GM21825 (cell line): ENCODE data around the gene TRIM33.
A peak's percentile ranks its signal among the peaks of the same experiment; 100 is the strongest.
"Not testable (repeated sequence)": the region's sequence is repeated elsewhere in the genome, so short reads cannot be mapped to it uniquely, and the experiment has no call there.

Experiments
- ATAC-seq: cut with Tn5 transposase; IDR thresholded peaks from one replicate; pipeline ENCODE4 v1.9.1; 2021; ENCODE audit warnings: mild to moderate bottlenecking, moderate library complexity; ENCODE audit not compliant: unreplicated experiment

The TRIM33 gene

GRCh38 chr1:114510274-114511031 is 550 bp downstream of the TRIM33 start:
- peak; percentile 60 for ATAC-seq

GRCh38 chr1:114509596-114510273 is 1.3 kb downstream of the TRIM33 start:
- ATAC-seq: no peak

GRCh38 chr1:114508386-114508898 is 2.6 kb downstream of the TRIM33 start:
- no peak for ATAC-seq

DNA sequence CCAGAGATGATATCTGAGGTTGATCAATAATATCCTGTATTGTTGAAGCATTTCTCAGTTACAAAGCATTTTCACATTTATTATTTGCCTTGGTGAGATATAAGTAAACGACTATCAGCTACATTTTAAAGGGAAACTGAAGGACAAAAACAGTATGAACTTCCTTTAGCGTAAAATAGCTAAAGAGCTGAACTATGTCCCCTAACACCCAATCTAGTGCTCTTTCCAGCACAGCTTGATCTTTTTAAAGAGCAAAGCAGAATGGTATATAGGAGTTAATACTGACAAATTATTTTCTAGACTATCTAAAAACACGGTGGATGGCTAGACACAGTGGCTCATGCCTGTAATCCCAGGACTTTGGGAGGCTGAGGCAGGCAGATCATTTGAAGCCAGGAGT is 3.5 kb downstream of the TRIM33 start:
- ATAC-seq: no peak

- no peak for ATAC-seq
Measured at GRCh38 chr1:114505148-114505561, 5.8 kb downstream of the TRIM33 start.

DNA sequence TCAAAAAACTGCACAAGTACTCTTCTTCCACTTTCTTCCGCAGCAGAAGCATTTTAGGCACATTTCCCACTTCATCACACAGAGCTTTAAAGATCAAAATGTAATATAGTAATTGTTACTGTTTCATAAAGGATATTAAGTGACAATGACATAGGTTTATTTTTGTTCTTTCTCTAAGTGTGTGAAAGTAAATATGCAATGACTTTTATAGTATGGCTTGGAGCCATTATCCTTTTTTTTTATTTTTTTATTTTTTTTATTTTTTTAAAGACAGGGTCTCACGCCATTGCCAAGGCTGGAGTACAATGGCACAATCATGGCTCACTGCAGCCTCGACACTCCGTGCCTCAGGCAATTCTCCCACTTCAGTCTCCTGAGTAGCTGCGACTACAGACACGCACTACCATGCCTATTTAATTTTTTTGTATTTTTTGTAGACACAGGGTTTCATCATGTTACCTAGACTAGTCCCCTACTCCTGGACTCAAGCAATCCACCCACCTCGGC is 7.0 kb downstream of the TRIM33 start:
- ATAC-seq: no peak

DNA sequence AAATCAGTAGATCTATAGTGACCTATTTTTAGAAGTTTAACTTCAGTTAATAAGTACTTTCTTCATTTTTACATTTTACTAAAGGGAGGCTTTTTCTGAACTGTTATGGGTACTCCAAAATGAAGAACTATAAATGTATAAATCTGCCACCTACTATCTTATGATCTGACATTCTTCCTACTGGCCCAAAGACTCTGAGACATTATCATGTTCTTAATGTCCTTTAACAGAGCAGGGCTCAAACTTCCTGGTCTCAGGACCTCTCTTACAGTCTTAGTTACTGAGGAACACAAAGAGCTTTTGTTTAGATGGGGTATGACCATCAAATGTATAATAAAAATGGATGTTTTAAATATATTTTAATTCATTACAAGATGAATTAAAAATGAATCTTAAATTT is 8.9 kb downstream of the TRIM33 start:
- no peak for ATAC-seq

DNA sequence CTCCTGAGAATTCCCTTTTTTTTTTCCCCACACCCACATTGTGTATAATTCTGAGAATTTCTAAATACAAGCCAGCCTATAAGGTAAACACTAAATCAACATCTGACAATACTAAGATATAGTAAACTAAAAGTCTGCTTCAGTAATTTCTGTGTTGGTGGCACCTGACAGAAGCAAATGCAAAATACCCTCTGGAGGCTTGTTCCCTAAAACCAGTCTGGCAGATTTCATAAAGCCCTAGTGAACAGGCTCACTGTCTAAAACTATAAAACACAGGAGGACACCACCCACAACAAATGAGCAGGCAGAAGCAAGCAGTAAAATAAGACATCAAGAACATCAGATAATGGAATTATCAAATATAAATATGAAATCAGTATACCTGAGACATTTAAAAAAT is 11.5 kb downstream of the TRIM33 start:
- ATAC-seq: no peak

GRCh38 chr1:114496089-114496488 is 14.9 kb downstream of the TRIM33 start:
- no peak for ATAC-seq

- no peak for ATAC-seq
Measured at GRCh38 chr1:114495486-114495885, 15.5 kb downstream of the TRIM33 start.

GRCh38 chr1:114492978-114493377 is 18.0 kb downstream of the TRIM33 start:
- no peak for ATAC-seq

GRCh38 chr1:114490274-114490693 is 20.7 kb downstream of the TRIM33 start:
- ATAC-seq: no peak

DNA sequence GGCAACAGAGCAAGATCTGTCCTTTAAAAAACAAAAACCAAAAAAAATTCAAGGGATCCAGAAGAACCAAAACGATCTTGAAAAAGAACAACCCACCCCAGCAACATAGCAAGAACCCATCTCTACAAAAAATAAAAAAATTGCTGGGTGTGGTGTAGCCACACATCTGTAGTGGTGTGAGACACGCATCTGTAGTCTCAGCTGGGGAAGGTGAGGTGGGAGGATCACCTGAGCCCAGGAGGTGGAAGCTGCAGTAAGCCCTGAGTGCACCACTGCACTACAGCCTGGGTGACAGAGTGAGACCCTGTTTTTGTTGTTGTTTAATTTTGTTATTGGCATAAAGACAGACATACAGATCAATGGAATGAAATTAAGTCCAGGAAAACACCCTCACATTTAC is 22.3 kb downstream of the TRIM33 start:
- no peak for ATAC-seq

DNA sequence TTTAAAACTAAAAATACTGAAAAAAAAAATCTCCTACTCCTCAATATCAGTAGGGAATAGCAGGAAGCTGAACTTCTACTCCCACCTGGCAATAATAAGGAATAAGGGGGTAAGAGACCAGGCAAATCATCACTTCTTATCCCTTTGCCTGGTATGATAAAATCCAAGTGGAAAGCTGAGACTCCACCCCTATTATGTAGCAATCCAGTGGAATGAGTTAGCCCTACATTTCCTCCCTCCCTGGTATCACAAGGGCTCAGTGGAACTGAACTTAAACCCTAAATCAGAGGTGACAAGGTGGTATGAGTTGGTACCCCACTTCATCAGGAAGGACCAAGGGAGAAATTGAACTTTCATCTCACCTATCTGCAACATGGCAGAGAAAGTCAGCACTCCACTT is 25.7 kb downstream of the TRIM33 start:
- ATAC-seq: no peak

GRCh38 chr1:114482585-114482984 is 28.4 kb downstream of the TRIM33 start:
- ATAC-seq: peak; percentile 91

DNA sequence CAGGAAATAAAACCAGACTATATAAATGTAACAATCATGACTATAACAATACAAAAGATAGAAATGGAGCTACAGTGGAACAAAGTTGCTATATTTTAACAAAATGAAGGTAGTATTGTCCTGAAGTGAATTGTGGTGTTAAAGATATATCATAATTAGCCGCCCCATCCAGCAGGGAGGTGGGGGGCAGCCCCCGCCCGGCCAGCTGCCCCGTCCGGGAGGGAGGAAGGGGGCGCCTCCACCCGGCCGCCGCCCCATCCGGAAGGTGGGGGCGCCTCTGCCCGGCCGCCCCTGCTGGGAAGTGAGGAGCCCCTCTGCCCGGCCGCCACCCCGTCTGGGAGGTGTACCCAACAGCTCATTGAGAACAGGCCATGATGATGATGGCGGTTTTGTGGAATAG is 31.4 kb downstream of the TRIM33 start:
- not testable (repeated sequence) for ATAC-seq

DNA sequence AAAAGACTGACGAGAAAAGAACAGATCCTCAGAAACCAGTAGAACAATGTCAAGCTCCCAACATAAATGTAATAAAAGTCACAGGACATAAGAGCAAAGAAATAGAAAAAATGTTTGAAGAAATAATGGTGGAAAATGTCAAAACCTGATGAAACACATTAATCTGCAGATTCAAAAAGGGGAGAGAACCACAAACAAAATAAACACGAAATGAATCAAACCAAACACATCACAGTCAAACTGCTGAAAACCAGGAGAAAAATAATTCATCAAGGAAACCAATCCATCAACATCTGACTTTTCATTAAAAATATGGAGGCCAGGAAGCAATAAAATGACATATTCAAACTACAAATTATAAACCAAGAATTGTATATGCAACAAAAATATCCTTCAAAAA is 31.9 kb downstream of the TRIM33 start:
- no peak for ATAC-seq

- no peak for ATAC-seq
Measured at GRCh38 chr1:114473796-114474195, 37.2 kb downstream of the TRIM33 start.

DNA sequence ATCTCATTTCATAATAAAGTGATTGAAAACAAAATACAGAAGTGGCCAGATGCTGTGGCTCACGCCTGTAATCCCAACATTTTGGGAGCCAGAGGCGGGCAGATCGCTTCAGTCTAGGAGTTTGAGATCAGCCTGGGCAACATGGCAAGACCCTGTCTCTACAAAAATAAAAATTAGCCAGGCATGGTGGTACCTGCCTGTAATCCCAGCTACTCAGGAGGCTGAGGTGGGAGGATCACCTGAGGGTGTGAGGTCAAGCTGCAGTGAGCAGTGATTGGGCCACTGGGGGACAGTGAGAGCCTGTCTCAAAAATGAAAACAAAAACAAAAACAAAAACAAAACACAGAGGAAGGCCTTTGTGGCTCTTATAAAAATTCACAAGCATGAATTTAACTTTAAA is 38.6 kb downstream of the TRIM33 start:
- ATAC-seq: no peak

GRCh38 chr1:114470681-114471080 is 40.3 kb downstream of the TRIM33 start:
- no peak for ATAC-seq

DNA sequence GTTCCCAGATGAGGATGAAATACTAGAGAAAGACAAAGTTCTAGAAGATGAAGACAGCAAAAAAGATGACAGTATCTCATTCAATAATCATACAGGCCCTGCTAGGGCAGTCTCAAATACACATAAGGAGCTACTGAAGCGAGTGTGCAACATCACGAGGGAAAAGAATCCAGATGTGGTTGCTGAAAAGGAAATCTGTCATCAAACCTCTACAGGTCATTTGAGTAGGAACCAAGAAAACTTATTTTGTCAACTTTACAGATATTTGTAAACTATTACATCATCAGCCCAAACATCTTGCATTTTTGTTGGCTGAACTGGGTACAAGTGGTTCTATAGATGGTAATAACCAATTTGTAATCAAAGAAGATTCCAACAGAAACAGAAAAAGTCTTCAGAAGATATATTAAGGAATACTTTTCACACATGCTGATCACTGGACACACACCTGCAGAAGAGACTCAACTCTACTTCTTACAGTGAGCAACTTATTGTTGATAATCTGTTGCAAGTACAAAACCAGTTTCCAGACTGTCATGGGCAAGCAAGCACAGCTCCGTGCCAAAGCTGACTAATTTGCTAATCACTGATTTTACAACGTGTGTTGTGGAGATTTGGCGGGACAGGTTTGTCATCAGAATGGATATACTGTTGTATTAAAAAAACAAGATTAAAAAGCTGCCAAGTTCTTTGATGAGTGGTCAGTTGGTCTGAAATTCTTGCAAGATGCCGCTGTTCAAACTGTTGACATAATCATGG is 42.1 kb downstream of the TRIM33 start:
- ATAC-seq: no peak
